Measurements from ENCODE around the gene GSTA5.

- TF ChIP-seq ZFP30 (CRISPR knock-in tag; IDR thresholded peaks at IDR 0.05) (no peak), PPARA (CRISPR knock-in tag; IDR thresholded peaks at IDR 0.05; ENCODE audit: borderline replicate concordance) (no peak)
These were observed 17.8 kb upstream of the GSTA5 start for GRCh38 chr6:52858416-52858815.

Measured in SK-N-SH treated with all-trans-retinoic acid at 6 μM for 48 hours (cell line).